HG03457 (cell line): ENCODE measurements around the gene PGP.

Experiments
- ATAC-seq: cut with Tn5 transposase; IDR thresholded peaks from one replicate; pipeline ENCODE4 v1.9.1; 2021; ENCODE audit warnings: moderate number of reproducible peaks; ENCODE audit not compliant: unreplicated experiment

Gene PGP

DNA sequence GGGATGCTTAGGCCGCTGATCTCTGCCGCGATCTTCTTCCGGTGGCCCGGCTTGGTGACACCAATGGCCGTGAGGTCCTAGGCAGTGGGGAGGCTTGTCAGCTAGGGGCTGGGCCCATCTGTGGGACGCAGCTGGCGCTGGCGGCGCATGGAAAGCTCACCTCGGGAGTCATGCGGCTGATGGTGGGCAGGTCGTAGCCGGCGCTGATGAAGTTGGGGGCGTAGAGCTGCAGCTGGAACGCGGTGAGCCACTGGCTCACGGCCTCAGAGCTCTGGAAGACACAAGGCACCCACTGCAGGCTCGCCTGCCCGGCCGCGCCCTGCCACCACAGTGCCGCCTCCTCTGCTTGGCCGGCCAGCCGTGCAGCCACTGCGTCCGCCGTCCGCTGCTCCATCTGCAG, 31.0 kb downstream of the PGP start:
- ATAC-seq = no peak

DNA sequence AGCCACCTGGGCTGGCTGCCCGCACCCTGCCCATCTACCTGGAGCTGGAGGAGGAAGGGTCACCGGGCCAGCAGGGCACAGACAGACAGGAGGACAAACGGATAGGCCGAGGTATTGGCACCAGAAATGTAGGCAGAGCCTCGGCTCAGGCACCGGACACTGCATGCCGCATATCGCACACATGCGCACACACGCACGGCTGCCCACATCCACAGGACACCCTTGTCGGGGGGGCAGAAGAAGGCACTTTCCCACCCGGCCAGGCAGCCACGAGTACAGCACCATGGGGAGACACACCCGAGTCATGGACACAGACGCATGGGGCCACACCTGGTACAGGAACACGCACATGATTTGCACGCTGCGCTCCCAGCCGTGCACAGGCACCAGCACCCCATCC, 32.7 kb downstream of the PGP start:
- no peak for ATAC-seq

DNA sequence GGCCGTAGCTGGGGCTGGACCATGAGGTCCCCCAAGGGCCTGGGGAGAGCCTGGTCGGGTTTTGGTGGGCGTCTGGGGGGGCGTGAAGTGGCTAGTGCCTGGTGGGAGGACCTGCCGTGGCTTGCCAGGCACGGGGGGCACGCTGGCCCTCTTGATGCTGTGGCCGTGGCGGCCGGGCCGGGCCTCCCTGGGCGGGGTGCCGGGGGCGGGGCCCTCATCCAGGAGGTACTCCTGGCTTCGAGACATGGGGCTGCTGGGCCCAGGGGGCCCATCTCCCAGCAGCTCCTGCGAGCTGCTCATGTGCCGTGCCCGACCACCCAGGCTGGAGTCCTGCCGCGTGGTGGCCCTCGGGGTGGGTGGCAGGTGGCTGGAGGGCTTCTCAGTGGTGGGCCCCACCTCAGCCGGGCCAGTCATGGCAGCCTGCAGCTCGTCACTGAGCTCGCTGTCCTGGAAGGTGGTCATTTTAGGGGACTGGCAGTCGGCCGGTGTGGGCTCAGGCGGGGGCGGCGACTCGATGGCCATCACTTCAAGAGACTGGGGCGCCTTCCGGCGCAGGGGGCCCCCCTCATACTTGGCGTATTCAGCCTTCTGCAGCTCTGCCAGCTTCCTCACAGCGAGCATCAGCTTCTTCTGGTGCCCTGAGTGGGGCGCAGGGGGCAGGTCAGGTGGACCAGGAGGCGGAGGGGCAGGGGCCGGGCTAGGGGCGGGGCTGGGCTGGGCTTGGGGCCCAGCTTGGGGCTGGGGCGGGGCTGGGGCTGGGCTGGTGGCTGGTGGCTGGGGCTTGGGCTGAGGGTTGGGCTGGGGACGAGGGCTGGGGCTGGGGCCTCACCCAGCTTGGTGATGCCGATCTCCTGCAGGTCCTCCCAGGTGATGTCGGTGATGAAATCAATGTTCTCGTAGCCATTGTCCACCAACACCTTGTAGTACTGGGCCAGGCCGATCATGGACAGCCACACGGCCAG, 33.4 kb downstream of the PGP start:
- no peak for ATAC-seq

DNA sequence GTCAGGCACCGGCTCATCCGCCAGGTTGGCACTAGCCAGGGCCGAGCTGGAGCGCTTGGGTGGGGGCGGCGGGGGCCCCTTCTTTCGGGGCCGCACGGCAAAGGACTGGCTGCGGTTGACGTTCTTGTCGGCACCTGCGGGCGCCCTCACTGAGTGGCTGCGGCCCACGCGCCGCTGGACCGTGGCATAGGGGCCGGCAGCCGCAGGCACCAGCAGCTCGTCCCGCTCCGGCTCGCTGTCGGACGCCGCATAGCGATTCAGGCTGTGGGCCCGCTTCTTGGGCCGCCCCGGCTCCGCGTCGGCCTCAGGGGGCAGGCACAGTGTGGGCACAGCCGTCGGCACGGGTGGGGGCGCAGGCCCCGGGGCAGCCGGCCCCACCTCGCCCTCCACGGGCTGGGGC, 34.2 kb downstream of the PGP start:
- ATAC-seq = no peak

DNA sequence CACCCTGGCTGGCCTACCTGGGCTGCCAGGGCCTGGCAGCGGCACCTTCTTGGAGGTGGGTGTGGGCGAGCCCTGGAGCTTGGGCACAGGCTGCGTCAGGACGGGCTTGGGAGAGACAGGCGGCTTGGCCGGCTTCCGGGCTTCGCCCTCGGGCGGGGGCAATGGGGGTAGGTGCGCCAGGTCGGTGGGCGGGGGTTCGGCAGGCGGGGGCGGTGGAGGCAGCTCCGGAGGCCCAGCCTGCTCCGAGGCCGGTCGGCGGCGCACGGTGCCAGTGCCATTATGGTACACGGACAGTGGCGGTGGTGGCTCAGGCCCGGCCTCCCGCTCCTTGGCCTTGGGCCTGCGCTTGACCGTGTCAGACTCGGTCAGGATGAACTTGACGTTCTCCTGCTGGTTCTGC, 35.1 kb downstream of the PGP start:
- no peak for ATAC-seq

DNA sequence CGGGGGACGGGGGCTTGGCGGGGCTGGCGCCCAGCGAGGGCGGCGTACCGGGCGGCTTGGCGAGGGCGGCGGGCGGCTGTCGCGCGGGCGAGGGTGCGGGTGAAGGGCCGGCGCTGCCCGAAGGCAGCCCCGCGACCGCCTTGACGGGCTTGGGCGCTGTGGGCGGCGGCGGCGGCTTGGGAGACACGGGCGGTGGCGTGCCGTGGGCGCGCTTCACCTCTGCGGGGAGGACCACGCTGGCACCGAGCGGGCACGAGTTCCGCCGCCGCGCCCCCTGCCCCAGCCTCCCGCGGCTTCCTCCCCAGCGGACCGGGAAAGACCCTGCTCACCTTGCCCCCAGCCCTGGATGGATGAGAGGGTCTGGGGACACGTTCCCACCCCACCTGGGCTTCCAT, 35.5 kb downstream of the PGP start:
- ATAC-seq = no peak

DNA sequence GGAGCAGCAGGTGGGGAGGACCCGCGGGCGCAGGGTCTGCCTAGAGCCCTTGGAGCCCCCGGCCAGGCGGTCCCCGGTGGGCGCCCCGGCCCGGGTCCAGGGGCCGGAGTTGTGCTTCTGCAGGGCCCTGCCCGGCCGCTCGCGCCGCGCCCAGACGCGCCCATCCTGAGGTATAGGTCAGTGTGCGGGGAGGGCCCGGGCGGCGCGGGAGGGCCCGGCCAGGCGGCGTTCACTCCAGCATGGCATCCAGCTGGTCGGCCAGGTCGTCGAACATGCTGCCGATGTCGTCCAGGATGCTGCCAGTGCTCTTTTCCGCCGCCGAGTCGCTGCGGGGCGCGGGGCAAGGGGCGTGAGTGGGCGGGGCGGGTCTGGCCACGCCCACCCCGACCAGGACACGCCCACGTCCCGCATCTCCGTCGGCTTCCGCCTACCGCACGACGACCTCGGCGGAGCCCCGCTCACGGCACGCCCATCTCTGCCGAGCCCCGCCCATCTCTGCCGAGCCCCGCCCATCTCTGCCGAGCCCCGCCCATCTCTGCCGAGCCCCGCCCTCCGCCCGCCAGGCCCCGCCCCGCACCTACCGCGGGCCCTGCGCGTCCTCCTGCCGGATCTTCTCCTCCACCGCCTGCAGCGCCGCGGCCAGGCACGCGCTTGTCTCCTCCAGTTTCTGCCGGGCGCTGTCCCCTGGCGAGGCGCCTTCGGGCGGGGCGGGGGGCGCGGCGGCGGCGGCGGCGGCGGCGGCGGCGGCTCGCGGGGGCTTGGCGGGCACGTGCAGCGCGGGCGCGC, 36.1 kb downstream of the PGP start:
- no peak for ATAC-seq

DNA sequence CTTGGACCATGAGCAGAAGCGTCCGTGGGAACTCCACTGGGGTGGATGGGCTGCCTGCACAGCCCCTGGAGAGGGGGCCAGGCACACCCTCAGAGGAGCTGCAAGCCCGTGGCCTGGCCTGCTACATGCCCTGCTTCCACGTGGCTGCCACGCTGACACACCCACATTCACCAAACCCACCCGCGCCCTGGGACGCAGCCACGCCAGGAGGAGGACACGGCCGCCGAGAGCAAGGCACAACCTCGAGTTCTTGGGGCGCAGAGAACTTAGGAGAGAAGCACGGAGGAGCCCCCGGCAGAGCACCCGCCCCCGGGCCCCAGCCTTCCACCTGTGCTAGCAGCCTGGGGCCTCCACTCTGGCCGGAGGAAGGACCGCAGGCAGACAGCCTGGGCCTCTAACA, 37.1 kb downstream of the PGP start:
- ATAC-seq = no peak

DNA sequence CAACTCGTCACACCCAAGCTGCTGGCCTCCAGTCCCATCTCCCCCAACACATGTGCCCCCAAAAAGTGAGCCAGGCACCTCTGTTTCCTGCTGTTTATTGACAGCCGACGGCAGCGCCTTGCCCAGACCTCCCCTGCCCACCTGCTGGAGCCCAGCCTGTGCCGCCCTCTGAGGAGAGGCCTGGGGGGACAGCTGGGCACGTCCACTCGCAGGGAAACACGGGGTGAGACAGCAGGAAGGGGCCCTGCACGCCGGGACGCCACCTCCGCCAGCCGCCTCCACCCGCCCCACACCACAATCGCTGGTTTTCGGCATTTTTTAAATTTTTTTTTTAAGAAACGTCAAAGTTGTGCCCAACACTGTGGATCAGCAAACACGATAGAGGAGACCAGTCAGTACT, 37.5 kb downstream of the PGP start:
- no peak for ATAC-seq

DNA sequence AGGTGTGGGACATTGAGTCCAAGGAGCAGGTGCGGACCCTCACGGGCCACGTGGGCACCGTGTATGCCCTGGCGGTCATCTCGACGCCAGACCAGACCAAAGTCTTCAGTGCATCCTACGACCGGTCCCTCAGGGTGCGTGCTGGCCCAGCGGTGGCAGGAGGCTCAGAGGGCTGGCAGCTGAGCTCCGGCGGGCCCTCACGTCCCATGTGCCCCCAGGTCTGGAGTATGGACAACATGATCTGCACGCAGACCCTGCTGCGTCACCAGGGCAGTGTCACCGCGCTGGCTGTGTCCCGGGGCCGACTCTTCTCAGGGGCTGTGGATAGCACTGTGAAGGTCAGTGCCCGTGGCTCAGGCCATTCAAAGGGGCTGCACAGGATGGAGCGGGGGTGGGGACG, 38.6 kb downstream of the PGP start:
- ATAC-seq = no peak

DNA sequence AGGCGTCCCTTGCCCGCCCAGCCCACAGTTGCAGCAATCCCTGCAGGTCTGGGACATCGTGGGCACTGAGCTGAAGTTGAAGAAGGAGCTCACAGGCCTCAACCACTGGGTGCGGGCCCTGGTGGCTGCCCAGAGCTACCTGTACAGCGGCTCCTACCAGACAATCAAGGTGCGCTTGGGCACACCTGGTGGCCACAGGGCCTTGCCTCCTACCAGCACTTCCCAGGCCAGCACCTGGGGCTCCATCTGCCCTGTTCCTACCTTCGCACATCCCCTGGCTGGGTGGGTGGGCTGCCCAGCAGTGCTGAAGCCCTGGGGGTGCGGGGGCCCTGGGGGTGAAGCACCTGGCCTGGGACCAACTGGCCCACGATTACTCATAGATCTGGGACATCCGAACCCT, 39.2 kb downstream of the PGP start:
- ATAC-seq = no peak

DNA sequence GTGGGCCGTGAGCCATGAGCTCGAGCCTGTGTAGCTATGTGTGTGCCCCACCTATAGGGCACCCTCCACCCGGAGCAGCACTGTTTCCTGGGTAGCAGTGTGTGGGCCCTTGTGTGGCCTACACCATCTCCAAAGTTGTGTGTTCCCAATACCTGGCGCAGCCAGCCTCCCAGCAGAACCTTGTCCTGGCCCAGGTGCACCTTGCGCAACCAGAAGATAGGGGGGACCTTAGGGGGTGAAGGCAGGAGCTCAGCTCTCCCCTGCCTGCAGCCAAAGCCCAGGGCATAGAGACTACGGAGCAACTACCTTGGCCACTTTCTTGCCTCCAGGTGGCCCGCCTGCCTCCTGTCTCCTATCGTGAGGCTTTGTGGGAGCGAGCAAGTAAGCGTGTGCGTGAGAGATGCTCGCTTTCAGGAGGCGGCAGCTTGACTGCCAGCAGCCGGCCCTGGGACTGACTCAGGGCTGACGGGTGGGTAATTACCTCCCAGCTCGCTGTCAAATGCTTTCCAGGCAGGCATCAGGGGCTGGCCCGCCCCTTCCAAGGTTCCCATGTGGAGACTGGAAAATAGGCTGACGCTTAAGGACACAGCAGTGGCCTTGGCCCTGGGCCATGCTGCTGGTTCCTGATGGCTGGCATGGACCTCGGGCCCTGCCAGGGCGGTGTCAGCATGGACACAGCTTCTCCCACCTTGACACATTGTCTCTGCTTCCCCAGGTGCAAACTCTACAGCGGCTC, 40.1 kb downstream of the PGP start:
- ATAC-seq = no peak

DNA sequence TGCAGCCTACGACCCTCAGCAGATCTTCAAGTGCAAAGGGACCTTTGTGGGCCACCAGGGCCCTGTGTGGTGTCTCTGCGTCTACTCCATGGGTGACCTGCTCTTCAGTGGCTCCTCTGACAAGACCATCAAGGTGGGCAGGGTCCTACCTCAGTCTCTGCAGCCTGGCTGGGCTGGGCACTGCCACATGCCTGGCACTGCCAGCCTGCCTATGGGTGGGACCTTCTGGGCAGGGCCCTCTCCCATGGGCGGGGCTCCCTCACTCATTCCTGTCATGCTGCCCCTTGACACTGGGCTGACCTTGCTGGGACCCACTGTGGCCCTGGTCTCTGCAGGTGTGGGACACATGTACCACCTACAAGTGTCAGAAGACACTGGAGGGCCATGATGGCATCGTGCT, 40.7 kb downstream of the PGP start:
- ATAC-seq = no peak

DNA sequence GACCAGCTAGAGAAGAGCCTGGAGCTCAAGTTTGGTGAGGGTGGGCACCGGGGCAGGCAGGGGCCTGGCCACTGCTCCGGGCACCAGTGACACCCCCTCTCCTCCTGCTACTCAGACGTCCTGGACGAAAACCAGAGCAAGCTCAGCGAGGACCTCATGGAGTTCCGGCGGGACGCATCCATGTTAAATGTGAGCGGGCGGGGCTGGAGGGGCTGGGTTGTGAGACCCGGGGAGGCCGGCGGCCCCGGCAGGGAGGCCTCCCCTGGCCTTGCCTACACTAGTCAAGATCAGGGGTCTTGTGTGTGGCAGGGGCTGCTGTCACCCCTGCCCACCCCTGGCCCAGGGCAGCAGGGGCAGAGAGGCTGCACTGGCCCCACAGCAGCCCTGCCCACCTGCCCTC, 41.3 kb downstream of the PGP start:
- ATAC-seq = no peak

DNA sequence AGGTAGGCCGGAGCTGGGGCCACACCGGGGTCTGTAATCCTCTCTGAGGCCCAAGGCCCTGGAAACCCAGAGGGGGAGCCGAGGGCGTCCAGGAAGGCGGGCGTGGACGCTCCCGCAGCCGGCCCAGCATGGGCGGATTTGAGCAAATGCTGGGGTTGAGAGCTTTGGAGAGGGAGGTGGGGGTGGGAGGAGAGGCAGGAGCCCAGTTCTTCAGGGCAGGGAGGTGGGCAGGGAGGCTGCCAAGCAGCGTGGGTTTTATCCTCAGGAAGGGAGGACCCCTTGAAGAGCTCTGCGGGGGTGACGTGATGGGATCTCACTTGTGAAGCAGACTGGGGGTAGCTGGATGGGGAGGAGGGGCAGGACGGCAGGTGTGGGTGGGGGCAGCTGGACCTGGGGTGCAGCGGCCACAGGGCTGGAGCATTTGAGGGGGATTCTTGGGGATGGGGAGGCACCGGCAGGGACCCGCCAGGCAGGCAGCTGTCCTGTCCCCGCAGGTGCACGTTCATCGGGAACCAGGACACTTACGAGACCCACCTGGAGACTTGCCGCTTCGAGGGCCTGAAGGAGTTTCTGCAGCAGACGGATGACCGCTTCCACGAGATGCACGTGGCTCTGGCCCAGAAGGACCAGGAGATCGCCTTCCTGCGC, 41.8 kb downstream of the PGP start:
- no peak for ATAC-seq

DNA sequence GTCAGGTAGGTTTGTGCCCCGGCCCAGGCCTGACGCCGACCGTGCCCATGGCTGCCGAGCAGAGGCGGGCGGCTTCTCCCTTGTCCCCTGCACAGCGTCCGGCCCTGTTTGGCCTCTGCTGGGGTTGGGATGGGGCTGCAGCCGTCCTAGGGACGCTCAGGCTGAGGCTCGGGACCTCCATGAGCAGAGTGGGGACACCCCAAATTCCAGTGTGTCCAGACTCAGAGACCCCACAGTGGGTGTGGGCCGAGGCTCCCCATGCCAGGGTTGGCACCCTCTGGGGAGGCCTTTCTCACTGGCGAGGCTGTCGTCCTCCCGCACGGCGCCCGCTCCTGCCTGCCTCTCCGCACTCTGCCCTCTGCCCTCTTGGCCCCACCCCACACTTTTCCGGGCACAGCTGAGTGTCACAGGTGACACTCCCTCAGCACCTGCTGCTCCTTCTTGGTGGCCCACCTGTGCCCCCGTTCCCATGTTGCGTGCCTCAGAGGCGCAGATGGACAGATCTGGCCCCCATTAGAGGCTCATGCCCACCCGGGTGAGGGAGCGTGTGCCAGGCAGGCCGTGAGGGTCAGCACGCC, 43.0 kb downstream of the PGP start:
- no peak for ATAC-seq

DNA sequence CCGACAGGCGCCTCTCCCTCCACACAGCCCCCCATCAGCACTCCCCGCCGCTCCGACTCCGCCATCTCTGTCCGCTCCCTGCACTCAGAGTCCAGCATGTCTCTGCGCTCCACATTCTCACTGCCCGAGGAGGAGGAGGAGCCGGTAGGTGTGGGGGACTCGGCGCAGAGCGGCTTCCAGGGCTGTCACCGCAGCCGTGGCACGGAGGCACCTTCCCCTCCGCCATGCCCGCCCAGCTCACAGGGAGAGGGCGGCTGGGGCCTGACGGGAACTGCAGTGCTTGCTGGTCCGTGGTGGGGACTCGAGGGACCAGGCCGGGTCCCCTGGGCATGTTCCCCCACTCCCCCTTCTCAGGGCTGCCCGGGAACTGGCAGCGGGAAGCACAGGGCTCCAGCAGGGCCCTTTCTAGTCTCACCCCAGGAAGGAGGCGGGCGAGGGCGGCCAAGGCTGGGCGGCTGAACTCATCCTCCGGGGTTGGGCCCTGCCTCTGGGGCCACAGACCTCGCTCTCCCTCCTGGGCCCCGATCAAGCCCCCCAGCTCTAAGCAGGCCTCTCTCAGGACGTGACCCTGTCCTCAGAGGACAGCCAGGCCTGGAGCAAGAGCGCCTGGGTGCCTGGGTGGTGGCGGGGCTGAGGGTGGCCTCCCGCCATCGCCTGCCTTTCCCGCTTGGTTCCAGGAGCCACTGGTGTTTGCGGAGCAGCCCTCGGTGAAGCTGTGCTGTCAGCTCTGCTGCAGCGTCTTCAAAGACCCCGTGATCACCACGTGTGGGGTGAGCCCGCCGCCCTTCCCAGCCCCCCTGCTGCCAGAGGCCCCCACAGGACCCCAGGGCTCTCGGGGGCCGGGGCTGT, 43.8 kb downstream of the PGP start:
- ATAC-seq = no peak

DNA sequence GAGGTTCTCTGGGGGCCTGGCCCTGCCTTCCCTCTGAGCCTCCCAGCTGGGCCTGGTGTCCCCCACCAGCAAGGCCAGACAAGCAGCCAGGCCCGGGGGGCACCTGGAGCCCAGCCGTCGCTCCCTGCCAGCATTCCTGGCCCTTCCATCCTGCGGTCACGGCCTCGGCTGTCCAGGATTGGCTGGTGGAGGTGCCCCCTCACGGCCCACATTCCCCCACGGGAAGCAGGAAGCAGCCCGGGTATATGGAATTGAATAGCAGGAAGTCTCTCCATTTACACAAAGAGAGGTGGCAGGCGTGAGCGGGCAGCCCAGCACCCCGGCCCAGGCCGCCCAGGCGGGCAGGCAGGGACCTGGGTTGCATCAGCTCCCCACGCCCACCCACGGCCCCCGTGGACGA, 44.6 kb downstream of the PGP start:
- ATAC-seq = no peak

DNA sequence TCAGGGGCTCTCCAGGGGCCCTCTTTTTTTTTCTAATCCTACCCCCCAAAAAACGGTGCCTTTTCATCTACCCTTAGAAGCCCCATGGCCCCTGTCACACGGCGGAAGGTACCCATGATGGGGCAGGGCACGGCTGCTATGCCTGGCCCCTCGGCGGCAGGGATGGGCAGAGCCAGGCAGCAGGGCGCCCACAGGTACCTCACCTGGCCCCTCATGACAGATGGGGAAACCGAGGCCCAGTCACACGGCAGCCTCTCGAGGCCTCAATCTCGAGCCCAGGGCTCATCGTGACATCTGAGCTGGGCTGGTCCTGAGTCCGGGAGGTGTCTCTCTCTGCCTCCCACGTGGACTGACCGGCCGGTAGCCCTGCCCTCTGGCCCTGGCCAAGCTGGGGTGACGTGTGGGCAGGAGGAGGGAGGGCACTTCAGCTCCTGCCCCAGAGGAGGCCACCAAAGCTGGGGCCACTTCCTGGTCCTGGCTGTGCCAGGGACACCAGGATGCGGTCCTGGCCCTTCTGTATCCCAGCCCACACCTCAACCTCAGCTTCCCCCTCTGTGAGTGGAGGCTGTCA, 47.5 kb downstream of the PGP start:
- no peak for ATAC-seq
